Measurements from ENCODE around the gene ABHD11. TPM values are rescaled to one million over a fixed set of nuclear protein-coding genes. Genes with fewer than 3 reads are reported as not detected.

ABHD11 gene
- total RNA-seq, 5 donors from 2014 or later (not counting 1 experiment from before 2014, with no cell fraction given): 14.5 to 24.3 (median 18.8) TPM

DNA sequence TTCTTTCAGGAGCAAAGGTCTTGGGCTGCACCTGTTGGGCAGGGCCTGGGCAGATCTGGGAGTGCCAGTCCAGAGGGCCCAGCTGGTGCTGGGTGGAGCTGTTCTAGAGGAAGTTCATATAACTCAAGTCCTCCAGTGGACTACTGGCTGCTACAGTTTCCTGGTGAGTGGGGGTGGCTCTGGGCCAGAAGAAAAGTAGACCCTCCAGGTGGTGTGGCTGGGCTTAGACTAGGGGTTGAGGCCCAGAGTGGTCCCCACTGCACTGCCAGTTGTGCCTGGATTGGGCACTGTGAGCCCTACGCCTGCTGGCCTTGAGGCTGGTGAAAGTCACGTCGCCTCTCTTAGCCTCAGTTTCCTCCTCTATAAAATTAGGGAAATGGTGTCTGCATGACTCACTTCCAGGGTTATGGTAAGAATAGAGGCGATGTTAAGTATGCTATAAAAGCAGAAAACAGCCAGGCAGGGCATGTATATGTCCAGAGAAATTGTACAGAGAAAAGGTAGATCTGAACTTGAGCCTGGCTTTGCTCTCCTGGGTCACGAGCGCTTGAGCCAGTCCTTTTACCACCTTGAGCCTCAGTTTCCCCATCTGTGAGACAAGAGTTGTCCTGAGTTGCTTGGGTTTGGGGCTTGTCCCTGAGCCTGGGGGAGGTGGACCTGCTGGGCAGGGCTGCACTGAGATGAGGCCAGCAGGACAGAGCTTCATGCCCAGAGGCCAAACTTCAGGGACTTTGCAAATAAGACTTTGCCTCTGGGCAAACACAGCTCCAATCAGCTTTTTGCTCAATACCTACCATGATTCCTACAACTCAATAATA lies 35.3 kb upstream of the ABHD11 start:
- H3K36me3 Mint-ChIP-seq: no peaks in the 10 kb centered on the region
- ChIA-PET POLR2A (no interaction called here), CTCF (interaction anchor here in 1 of 2 donors (0.5 kb wide), 1 partner anchor 70 kb away, joined by 3 read pairs; no protein-coding TSS in a partner anchor)
- Histone ChIP-seq H3K27me3 (replicated peaks in 1 of 2; ENCODE audit: control insufficient read depth in 2 of 2, extremely low read depth in 1 of 2, insufficient read depth in 2 of 2, low read length in 1 of 2) (peaks cover 2 to 42% of the 10 kb centered on the region in 2 experiments), H3K4me3 (ENCODE audit: control insufficient read depth in 1 of 2, extremely low read depth in 1 of 2, low read length in 1 of 2) (no peak overlapping the region), H3K27ac (ENCODE audit: low read length) (no peak overlapping the region), H3K9me3 (no peaks in the 10 kb centered on the region), H3K36me3 (ENCODE audit: control insufficient read depth in 2 of 2, extremely low read depth in 1 of 2, insufficient read depth in 1 of 2, low read length in 1 of 2) (no peaks in the 10 kb centered on the region), H3K4me1 (ENCODE audit: control insufficient read depth in 1 of 2, extremely low read depth in 1 of 2, insufficient read depth in 2 of 2, low read length in 2 of 2) (peaks cover 0 to 15% of the 10 kb centered on the region in 2 experiments)
- H3K9me3 Mint-ChIP-seq: no peaks in the 10 kb centered on the region
- no peak overlapping the region for H3K27ac Mint-ChIP-seq
- H3K4me1 Mint-ChIP-seq: peaks cover 0 to 7% (median 6%) of the 10 kb centered on the region in 3 donors
- ATAC-seq (replicated peaks in 1 of 4) (no peak), DNase-seq (no peak)
- WGBS (ENCODE audit: insufficient coverage): 56% methylated on average over 3 of the region's 6 CpGs
- H3K4me3 Mint-ChIP-seq: no peak overlapping the region
- peaks cover 32 to 33% of the 10 kb centered on the region in 2 donors for H3K27me3 Mint-ChIP-seq

DNA sequence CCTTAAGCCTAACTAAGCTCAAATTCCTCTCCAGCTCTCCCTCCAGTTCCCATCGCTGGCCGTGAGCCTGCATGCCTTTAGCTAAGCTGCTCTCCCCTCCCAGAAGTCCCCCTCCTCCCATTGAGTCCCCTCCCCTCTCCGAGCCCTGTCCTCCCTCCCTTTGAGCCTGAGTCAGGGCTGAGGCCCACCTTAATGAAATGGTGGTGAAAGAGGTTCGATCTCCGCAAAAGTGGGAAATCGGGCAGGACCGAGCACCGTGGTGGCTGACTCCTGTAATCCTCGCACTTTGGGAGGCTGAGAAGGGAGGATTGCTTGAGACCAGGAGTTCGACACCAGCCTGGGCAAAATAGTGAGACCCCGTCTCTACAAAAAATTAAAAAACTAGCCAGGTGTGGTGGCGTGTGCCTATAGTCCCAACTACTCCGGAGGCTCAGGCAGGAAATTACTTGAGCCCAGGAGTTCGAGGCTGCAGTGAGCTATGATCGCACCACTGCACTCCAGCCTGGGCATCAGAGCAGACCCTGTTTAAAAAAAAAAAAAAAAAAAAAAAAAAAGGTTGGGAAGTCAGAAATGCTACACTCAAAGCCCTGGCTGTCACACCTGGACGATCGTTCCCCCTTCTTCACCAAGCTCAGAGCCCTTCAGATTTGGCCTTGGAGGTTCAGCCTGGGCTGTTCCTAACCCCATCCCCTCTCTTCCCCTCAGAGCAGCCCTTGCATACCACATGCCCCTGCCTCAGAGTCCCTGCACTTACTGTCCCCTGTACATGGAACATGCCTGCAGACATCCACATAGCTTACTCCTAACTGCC lies 32.5 kb upstream of the ABHD11 start:
- Histone ChIP-seq H3K4me1 (ENCODE audit: control insufficient read depth in 1 of 2, extremely low read depth in 1 of 2, insufficient read depth in 2 of 2, low read length in 2 of 2) (peaks cover 0 to 15% of the 10 kb centered on the region in 2 experiments), H3K9me3 (no peaks in the 10 kb centered on the region), H3K27me3 (replicated peaks in 1 of 2; ENCODE audit: control insufficient read depth in 2 of 2, extremely low read depth in 1 of 2, insufficient read depth in 2 of 2, low read length in 1 of 2) (peaks cover 2 to 62% of the 10 kb centered on the region in 2 experiments), H3K4me3 (ENCODE audit: control insufficient read depth in 1 of 2, extremely low read depth in 1 of 2, low read length in 1 of 2) (no peak overlapping the region), H3K36me3 (ENCODE audit: control insufficient read depth in 2 of 2, extremely low read depth in 1 of 2, insufficient read depth in 1 of 2, low read length in 1 of 2) (no peaks in the 10 kb centered on the region), H3K27ac (ENCODE audit: low read length) (no peak overlapping the region)
- CTCF ChIA-PET: interaction anchor here in 1 of 2 donors (0.6 kb wide), 1 partner anchor 39 kb away, joined by 5 read pairs; no protein-coding TSS in a partner anchor
- WGBS (ENCODE audit: insufficient coverage): 68% methylated on average over 13 of the region's 17 CpGs
- Mint-ChIP-seq H3K27me3 (peaks cover 49 to 52% of the 10 kb centered on the region in 2 donors), H3K36me3 (no peaks in the 10 kb centered on the region), H3K4me1 (peaks cover 0 to 9% (median 6%) of the 10 kb centered on the region in 3 donors), H3K27ac (no peak overlapping the region), H3K9me3 (peaks cover 0 to 3% (median 0%) of the 10 kb centered on the region in 3 donors), H3K4me3 (peak overlapping the region; percentile 13 to 59 (median 37))
- DNase-seq (no peak), ATAC-seq (replicated peaks in 1 of 4) (no peak)
- POLR2A ChIA-PET: interaction anchor here in 1 of 2 donors (0.5 kb wide), 1 partner anchor 235 kb away, joined by 3 read pairs; no protein-coding TSS in a partner anchor

DNA sequence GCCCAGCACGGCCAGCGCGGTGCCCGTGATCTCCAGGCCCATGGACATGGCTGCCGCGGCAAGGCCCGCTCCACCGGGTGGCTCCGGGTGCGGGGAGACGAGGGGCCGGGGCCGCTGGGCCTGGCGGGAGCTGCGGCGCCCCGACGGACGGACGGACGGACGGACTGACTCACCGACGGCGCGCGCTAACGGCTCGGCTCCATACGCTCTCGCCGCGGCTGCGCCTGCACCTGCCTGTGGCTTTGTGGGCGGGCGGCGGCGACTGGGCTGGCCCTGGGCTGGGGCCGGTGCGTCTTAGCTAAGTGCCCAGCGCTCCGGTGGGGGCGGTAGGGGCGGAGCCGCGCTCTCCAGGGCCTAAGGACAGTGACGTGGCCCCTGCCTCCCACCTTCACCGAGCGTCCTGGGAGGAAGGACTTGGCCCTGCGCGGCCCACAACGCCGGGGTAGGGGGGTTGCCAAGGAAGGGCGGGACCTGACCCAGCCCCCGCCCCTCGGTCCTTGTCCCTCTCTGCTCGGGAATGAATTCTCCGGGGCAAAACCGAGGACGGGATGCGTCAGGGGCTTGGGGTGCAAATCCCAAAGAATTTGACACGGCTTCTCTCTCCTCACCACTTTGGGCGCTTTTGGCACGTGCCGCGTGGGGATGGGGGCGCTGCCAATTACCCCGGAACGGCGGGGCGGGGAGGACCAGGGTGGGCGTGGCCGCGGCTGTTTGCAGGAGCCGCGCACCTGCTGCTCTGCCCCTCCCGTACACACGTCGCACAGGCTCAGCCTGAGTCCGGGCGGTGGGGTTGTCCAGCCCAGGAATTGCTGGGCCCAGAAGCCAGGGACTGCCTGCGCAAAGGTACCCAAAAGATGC lies 31.6 kb upstream of the ABHD11 start, which contains the start of gene CLDN3:
Gene CLDN3 (minus strand): TSS at position 269 of the 858 bp plus-strand sequence. CDS start 221 bp downstream, at position 48.
- ChIA-PET POLR2A (interaction anchor here in 1 of 2 donors (0.5 kb wide), 1 partner anchor 234 kb away, joined by 3 read pairs; no protein-coding TSS in a partner anchor), CTCF (interaction anchor here in 1 of 2 donors (0.5 kb wide), 1 partner anchor 47 kb away, joined by 5 read pairs; no protein-coding TSS in a partner anchor)
- Mint-ChIP-seq H3K36me3 (no peaks in the 10 kb centered on the region), H3K4me1 (peaks cover 0 to 9% (median 6%) of the 10 kb centered on the region in 3 donors), H3K9me3 (peaks cover 0 to 3% (median 0%) of the 10 kb centered on the region in 3 donors), H3K4me3 (peak within 1 kb of the TSS in 2 of 3 donors; percentile 13 to 59), H3K27me3 (peaks cover 52 to 53% of the 10 kb centered on the region in 2 donors), H3K27ac (no peak within 1 kb of the TSS)
- Histone ChIP-seq H3K4me1 (ENCODE audit: control insufficient read depth in 1 of 2, extremely low read depth in 1 of 2, insufficient read depth in 2 of 2, low read length in 2 of 2) (peaks cover 0 to 15% of the 10 kb centered on the region in 2 experiments), H3K27me3 (replicated peaks in 1 of 2; ENCODE audit: control insufficient read depth in 2 of 2, extremely low read depth in 1 of 2, insufficient read depth in 2 of 2, low read length in 1 of 2) (peaks cover 2 to 66% of the 10 kb centered on the region in 2 experiments), H3K4me3 (ENCODE audit: control insufficient read depth in 1 of 2, extremely low read depth in 1 of 2, low read length in 1 of 2) (peak within 1 kb of the TSS; percentile 17 to 55), H3K27ac (ENCODE audit: low read length) (no peak within 1 kb of the TSS), H3K36me3 (ENCODE audit: control insufficient read depth in 2 of 2, extremely low read depth in 1 of 2, insufficient read depth in 1 of 2, low read length in 1 of 2) (no peaks in the 10 kb centered on the region), H3K9me3 (no peaks in the 10 kb centered on the region)
- DNase-seq: peak in 16 of 35 experiments; percentile 6 to 30 (median 10)
- ATAC-seq (replicated peaks in 1 of 4): peak in 1 of 4 experiments; percentile 49
- WGBS (ENCODE audit: insufficient coverage): 3% methylated on average over 74 of the region's 82 CpGs

- H3K36me3 ChIP-seq (ENCODE audit: control insufficient read depth in 2 of 2, extremely low read depth in 1 of 2, insufficient read depth in 1 of 2, low read length in 1 of 2): no peaks in the 10 kb centered on the region
- DNase-seq (no peak), ATAC-seq (replicated peaks in 1 of 4) (no peak)
- Mint-ChIP-seq H3K4me1 (peaks cover 0 to 9% (median 6%) of the 10 kb centered on the region in 3 donors), H3K27ac (no peak overlapping the region), H3K4me3 (peak overlapping the region in 1 of 3 donors; percentile 50), H3K9me3 (peaks cover 0 to 3% (median 0%) of the 10 kb centered on the region in 3 donors), H3K27me3 (peaks cover 46 to 53% of the 10 kb centered on the region in 2 donors), H3K36me3 (no peaks in the 10 kb centered on the region)
- ChIA-PET POLR2A (no interaction called here), CTCF (interaction anchor here in 1 of 2 donors (0.5 kb wide), 1 partner anchor 46 kb away, joined by 5 read pairs; no protein-coding TSS in a partner anchor)
- H3K4me3 ChIP-seq (ENCODE audit: control insufficient read depth in 1 of 2, extremely low read depth in 1 of 2, low read length in 1 of 2): no peak overlapping the region
- WGBS (ENCODE audit: insufficient coverage): 38% methylated on average over 49 of the region's 49 CpGs
- peaks cover 2 to 70% of the 10 kb centered on the region in 2 experiments for H3K27me3 ChIP-seq (replicated peaks in 1 of 2; ENCODE audit: control insufficient read depth in 2 of 2, extremely low read depth in 1 of 2, insufficient read depth in 2 of 2, low read length in 1 of 2)
- H3K9me3 ChIP-seq: no peaks in the 10 kb centered on the region
- H3K27ac ChIP-seq (ENCODE audit: low read length): no peak overlapping the region
- peaks cover 0 to 15% of the 10 kb centered on the region in 2 experiments for H3K4me1 ChIP-seq (ENCODE audit: control insufficient read depth in 1 of 2, extremely low read depth in 1 of 2, insufficient read depth in 2 of 2, low read length in 2 of 2)
Observed at GRCh38 chr7:73769481-73770001, 30.9 kb upstream of the ABHD11 start.

GRCh38 chr7:73768641-73769480 lies 30.3 kb upstream of the ABHD11 start:
- Histone ChIP-seq H3K27ac (ENCODE audit: low read length) (no peak overlapping the region), H3K4me3 (ENCODE audit: control insufficient read depth in 1 of 2, extremely low read depth in 1 of 2, low read length in 1 of 2) (no peak overlapping the region), H3K4me1 (ENCODE audit: control insufficient read depth in 1 of 2, extremely low read depth in 1 of 2, insufficient read depth in 2 of 2, low read length in 2 of 2) (peaks cover 0 to 15% of the 10 kb centered on the region in 2 experiments), H3K27me3 (replicated peaks in 1 of 2; ENCODE audit: control insufficient read depth in 2 of 2, extremely low read depth in 1 of 2, insufficient read depth in 2 of 2, low read length in 1 of 2) (peaks cover 2 to 64% of the 10 kb centered on the region in 2 experiments), H3K9me3 (no peaks in the 10 kb centered on the region), H3K36me3 (ENCODE audit: control insufficient read depth in 2 of 2, extremely low read depth in 1 of 2, insufficient read depth in 1 of 2, low read length in 1 of 2) (no peaks in the 10 kb centered on the region)
- ATAC-seq (replicated peaks in 1 of 4): no peak
- no peak for DNase-seq
- H3K36me3 Mint-ChIP-seq: no peaks in the 10 kb centered on the region
- 58% methylated on average over 46 of the region's 53 CpGs for whole genome bisulfite sequencing (ENCODE audit: insufficient coverage)
- peaks cover 0 to 9% (median 6%) of the 10 kb centered on the region in 3 donors for H3K4me1 Mint-ChIP-seq
- POLR2A ChIA-PET: no interaction called here
- H3K27ac Mint-ChIP-seq: no peak overlapping the region
- no peak overlapping the region for H3K4me3 Mint-ChIP-seq
- CTCF ChIA-PET: no interaction called here
- peaks cover 0 to 3% (median 0%) of the 10 kb centered on the region in 3 donors for H3K9me3 Mint-ChIP-seq
- H3K27me3 Mint-ChIP-seq: peaks cover 42 to 53% of the 10 kb centered on the region in 2 donors
